GM12892 (cell line): ENCODE results near the gene ADIRF.

Experiments used
- POLR2A ChIP-seq: IDR thresholded peaks from 2 replicates; pipeline ENCODE4 v1.6.1; 2011; ENCODE audit warnings: low read depth, low read length, control low read depth
- TAF1 ChIP-seq: IDR thresholded peaks from 2 replicates; pipeline ENCODE4 v1.6.1; 2011; ENCODE audit warnings: low read depth, mild to moderate bottlenecking, control low read depth, low read length, borderline replicate concordance

DNA sequence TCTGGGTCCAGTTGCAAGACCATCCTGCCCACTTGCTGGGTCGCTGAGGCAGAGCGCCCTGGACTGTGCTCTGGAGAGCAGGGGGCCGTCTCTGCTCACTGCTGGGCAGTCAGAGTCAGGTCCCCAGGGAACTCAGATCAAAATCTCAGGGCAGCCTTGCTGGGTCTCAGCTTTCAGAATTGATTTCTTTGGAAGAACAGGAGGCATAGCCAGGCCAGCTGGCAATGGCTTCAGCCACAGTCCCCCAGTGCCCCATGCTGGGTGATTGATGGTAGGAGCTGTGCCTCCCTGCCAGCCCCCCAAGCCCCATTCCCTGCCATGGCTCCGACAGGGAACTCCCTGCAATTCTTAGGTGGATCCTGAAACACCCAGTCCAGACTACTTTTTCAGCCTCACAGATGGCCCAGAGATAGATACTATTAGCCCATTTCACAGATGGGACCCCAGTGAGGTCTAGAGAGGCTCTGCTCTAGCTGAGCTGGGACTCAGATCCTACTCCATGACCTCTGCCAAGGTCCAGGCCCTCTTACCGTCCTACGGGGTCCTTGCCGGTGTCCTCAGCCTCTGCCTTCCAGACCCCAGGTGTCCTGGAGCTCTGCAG is 11.3 kb upstream of the ADIRF start:
- TF ChIP-seq TAF1 (no peak), POLR2A (no peak)
